Islet precursor cell (in vitro differentiated cells): ENCODE measurements around the gene PEG3.

Source experiments
- DNase-seq: peaks from one replicate; pipeline ENCODE4 v3.0.0-alpha.2; 2018

The PEG3 gene

GRCh38 chr19:56838909-56839651, 1.4 kb downstream of the PEG3 start:
- DNase-seq, result no peak

GRCh38 chr19:56838024-56838908, 2.3 kb downstream of the PEG3 start:
- DNase-seq, result no peak

- no peak for DNase-seq
Observed at GRCh38 chr19:56837492-56838023, 3.0 kb downstream of the PEG3 start.

GRCh38 chr19:56837004-56837403, 3.5 kb downstream of the PEG3 start:
- no peak for DNase-seq

GRCh38 chr19:56836059-56836458, 4.5 kb downstream of the PEG3 start:
- no peak for DNase-seq

GRCh38 chr19:56835401-56835800, 5.1 kb downstream of the PEG3 start:
- no peak for DNase-seq

- DNase-seq, result no peak
Observed at GRCh38 chr19:56834564-56835375, 5.8 kb downstream of the PEG3 start.

- no peak for DNase-seq
Observed at GRCh38 chr19:56832352-56832928, 8.1 kb downstream of the PEG3 start.

GRCh38 chr19:56831255-56831654, 9.3 kb downstream of the PEG3 start:
- no peak for DNase-seq

- no peak for DNase-seq
Observed at GRCh38 chr19:56829596-56829995, 10.9 kb downstream of the PEG3 start.

GRCh38 chr19:56827708-56828107, 12.8 kb downstream of the PEG3 start:
- no peak for DNase-seq

- no peak for DNase-seq
Observed at GRCh38 chr19:56823956-56824355, 16.6 kb downstream of the PEG3 start.

- DNase-seq, result no peak
Observed at GRCh38 chr19:56823417-56823816, 17.1 kb downstream of the PEG3 start.

GRCh38 chr19:56822755-56823154, 17.8 kb downstream of the PEG3 start:
- no peak for DNase-seq

GRCh38 chr19:56821675-56822074, 18.9 kb downstream of the PEG3 start:
- no peak for DNase-seq

- no peak for DNase-seq
Observed at GRCh38 chr19:56821209-56821608, 19.3 kb downstream of the PEG3 start.

GRCh38 chr19:56819166-56819565, 21.4 kb downstream of the PEG3 start:
- no peak for DNase-seq

- DNase-seq, result no peak
Observed at GRCh38 chr19:56814656-56815055, 25.9 kb downstream of the PEG3 start.

- DNase-seq, result no peak
Observed at GRCh38 chr19:56813531-56813930, 27.0 kb downstream of the PEG3 start.

GRCh38 chr19:56811480-56811879, 29.0 kb downstream of the PEG3 start:
- no peak for DNase-seq

GRCh38 chr19:56810260-56810659, 30.3 kb downstream of the PEG3 start:
- DNase-seq, result no peak

- DNase-seq, result no peak
Observed at GRCh38 chr19:56808717-56809392, 31.7 kb downstream of the PEG3 start.
